CD4-positive, alpha-beta T cell treated with Interleukin-17A for 1 hour (primary cell): Measurements from ENCODE around the gene SP9.

Source experiments
- DNase-seq: peaks from one replicate; pipeline ENCODE4 v3.0.0-alpha.2; 2020

Gene SP9

GRCh38 chr2:174334781-174335251, at the start of gene SP9:
Gene SP9, plus strand, starts transcription at chr2:174334954. Its CDS starts 139 bp downstream, at chr2:174335093.
- no peak for DNase-seq

- no peak for DNase-seq
Measured at GRCh38 chr2:174286172-174286571, 48.6 kb upstream of the SP9 start.

- DNase-seq = no peak
Measured at GRCh38 chr2:174292908-174293307, 41.8 kb upstream of the SP9 start.

- no peak for DNase-seq
Measured at GRCh38 chr2:174300114-174300513, 34.6 kb upstream of the SP9 start.

GRCh38 chr2:174312581-174313234, 22.0 kb upstream of the SP9 start:
- no peak for DNase-seq

- DNase-seq = no peak
Measured at GRCh38 chr2:174322149-174322548, 12.6 kb upstream of the SP9 start.

- DNase-seq = no peak
Measured at GRCh38 chr2:174322746-174323145, 12.0 kb upstream of the SP9 start.

GRCh38 chr2:174324530-174324929, 10.2 kb upstream of the SP9 start:
- no peak for DNase-seq

GRCh38 chr2:174325373-174326160, 9.2 kb upstream of the SP9 start:
- no peak for DNase-seq

GRCh38 chr2:174326161-174327020, 8.4 kb upstream of the SP9 start:
- no peak for DNase-seq

- no peak for DNase-seq
Measured at GRCh38 chr2:174327021-174327840, 7.5 kb upstream of the SP9 start.

GRCh38 chr2:174327841-174328113, 7.0 kb upstream of the SP9 start:
- DNase-seq = no peak

- no peak for DNase-seq
Measured at GRCh38 chr2:174328114-174328960, 6.4 kb upstream of the SP9 start.

- no peak for DNase-seq
Measured at GRCh38 chr2:174328961-174329715, 5.6 kb upstream of the SP9 start.

- DNase-seq = no peak
Measured at GRCh38 chr2:174330945-174331594, 3.7 kb upstream of the SP9 start.

GRCh38 chr2:174331595-174332216, 3.0 kb upstream of the SP9 start:
- DNase-seq = no peak

- no peak for DNase-seq
Measured at GRCh38 chr2:174332217-174332963, 2.4 kb upstream of the SP9 start.

GRCh38 chr2:174333017-174333371, 1.8 kb upstream of the SP9 start:
- no peak for DNase-seq
